ENCODE data around the gene CYP26A1. TPM values are rescaled to one million over a fixed set of nuclear protein-coding genes. Genes with fewer than 3 reads are reported as not detected.

The CYP26A1 gene
- total RNA-seq, 1 donor from 2014 or later: 0.18 TPM

DNA sequence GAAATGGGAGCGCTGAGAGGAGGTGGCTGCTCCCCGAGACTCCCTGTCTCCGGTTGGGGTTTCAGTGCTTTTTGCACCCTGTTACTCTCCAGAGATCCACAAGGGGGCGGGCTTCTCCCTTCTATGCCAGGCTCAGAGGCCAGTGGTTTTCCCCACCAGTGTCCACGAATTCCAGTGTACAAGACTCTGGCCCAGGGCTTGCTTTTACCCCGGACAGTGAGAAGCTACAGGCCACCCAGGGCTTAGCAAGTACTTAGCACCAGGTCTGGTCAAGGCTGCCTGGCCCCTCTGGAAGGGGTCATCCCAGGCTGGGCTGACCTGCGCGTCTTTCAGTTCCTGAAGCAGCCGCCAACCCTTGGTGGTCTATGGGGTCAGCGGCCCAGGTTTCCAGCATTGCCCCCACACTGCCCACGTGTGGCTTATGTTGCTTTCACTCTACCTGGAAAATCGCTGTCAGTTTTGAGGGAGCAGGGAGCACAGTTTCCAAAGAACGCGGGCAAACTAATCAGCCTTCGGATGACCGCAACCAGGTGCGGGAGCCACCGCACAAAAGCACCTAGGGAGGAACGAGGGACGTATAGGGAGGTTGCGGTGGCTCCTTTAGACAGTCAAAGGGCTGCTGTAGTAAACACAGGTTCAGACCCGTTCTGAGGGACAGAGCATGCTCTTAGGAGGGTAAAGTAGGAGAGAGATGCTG, 6.8 kb downstream of the CYP26A1 start:
- Mint-ChIP-seq H3K36me3 (ENCODE audit: low read depth, unreplicated experiment) (peaks cover 4% of the 10 kb centered on the region), H3K27me3 (ENCODE audit: low read depth, unreplicated experiment) (peaks cover 46% of the 10 kb centered on the region), H3K27ac (ENCODE audit: unreplicated experiment) (peak overlapping the region; percentile 75), H3K9me3 (ENCODE audit: unreplicated experiment) (peaks cover 4% of the 10 kb centered on the region), H3K4me1 (ENCODE audit: low read depth, unreplicated experiment) (peaks cover 14% of the 10 kb centered on the region), H3K4me3 (ENCODE audit: unreplicated experiment) (no peak overlapping the region)
- TF ChIP-seq EZH2 (IDR thresholded peaks at IDR 0.05; ENCODE audit: insufficient read depth, low read length): no peak
- TF ChIP-seq, protein P1, sequence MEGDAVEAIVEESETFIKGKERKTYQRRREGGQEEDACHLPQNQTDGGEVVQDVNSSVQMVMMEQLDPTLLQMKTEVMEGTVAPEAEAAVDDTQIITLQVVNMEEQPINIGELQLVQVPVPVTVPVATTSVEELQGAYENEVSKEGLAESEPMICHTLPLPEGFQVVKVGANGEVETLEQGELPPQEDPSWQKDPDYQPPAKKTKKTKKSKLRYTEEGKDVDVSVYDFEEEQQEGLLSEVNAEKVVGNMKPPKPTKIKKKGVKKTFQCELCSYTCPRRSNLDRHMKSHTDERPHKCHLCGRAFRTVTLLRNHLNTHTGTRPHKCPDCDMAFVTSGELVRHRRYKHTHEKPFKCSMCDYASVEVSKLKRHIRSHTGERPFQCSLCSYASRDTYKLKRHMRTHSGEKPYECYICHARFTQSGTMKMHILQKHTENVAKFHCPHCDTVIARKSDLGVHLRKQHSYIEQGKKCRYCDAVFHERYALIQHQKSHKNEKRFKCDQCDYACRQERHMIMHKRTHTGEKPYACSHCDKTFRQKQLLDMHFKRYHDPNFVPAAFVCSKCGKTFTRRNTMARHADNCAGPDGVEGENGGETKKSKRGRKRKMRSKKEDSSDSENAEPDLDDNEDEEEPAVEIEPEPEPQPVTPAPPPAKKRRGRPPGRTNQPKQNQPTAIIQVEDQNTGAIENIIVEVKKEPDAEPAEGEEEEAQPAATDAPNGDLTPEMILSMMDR (IDR thresholded peaks at IDR 0.05; ENCODE audit: insufficient read depth, low read depth, low read length): peak; percentile 70
- peaks cover 10% of the 10 kb centered on the region for H3K4me1 ChIP-seq (ENCODE audit: insufficient read depth, low read length)
- no peak overlapping the region for H3K4me3 ChIP-seq (ENCODE audit: insufficient read depth, low read depth, low read length)
- no peaks in the 10 kb centered on the region for H3K36me3 ChIP-seq (ENCODE audit: insufficient read depth, low read length)
- no peaks in the 10 kb centered on the region for H3K9me3 ChIP-seq (ENCODE audit: insufficient read depth, low read depth, low read length)
- H3K27ac ChIP-seq (ENCODE audit: low read depth, low read length): no peak overlapping the region
- H2AFZ ChIP-seq (ENCODE audit: low read depth, low read length): peak overlapping the region; percentile 60
- peaks cover 33% of the 10 kb centered on the region for H3K27me3 ChIP-seq (ENCODE audit: insufficient read depth, low read length)
- peak; percentile 36 for DNase-seq (ENCODE audit: low read depth)
- no peaks in the 10 kb centered on the region for H4K20me1 ChIP-seq (ENCODE audit: insufficient read depth, low read length)
- FAIRE-seq: no peak
- H3K9ac ChIP-seq (ENCODE audit: low read length): peak overlapping the region; percentile 48
- peak overlapping the region; percentile 55 for H3K4me2 ChIP-seq (ENCODE audit: low read length)
- no peaks in the 10 kb centered on the region for H3K79me2 ChIP-seq (ENCODE audit: insufficient read depth, low read length)

DNA sequence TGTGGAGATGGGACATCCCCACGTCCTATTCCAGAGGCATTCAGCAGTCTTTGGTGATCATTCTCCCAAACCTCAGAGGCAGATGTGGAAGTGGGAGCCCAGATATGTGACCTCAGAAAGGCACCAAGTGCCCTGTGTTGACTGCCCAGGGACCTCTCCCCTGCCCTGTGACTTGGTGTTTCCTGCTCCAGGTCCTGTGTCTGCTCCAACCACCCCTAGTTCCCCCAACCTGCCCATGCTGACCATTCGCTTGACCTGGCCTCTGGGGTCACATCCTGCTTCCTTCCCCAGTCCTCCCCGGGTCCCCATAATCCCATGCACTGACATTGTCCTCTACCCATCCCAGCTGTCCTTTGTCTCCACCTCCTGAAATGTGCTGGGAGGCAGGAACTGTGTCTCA, 7.6 kb downstream of the CYP26A1 start:
- Histone ChIP-seq H3K9ac (ENCODE audit: low read length) (no peak overlapping the region), H3K79me2 (ENCODE audit: insufficient read depth, low read length) (no peaks in the 10 kb centered on the region), H3K4me1 (ENCODE audit: insufficient read depth, low read length) (peaks cover 7% of the 10 kb centered on the region), H3K27me3 (ENCODE audit: insufficient read depth, low read length) (peaks cover 26% of the 10 kb centered on the region), H3K27ac (ENCODE audit: low read depth, low read length) (no peak overlapping the region), H3K9me3 (ENCODE audit: insufficient read depth, low read depth, low read length) (no peaks in the 10 kb centered on the region), H3K4me2 (ENCODE audit: low read length) (peak overlapping the region; percentile 33), H2AFZ (ENCODE audit: low read depth, low read length) (no peak overlapping the region), H4K20me1 (ENCODE audit: insufficient read depth, low read length) (no peaks in the 10 kb centered on the region), H3K4me3 (ENCODE audit: insufficient read depth, low read depth, low read length) (no peak overlapping the region), H3K36me3 (ENCODE audit: insufficient read depth, low read length) (no peaks in the 10 kb centered on the region)
- Mint-ChIP-seq H3K36me3 (ENCODE audit: low read depth, unreplicated experiment) (peaks cover 4% of the 10 kb centered on the region), H3K4me1 (ENCODE audit: low read depth, unreplicated experiment) (peaks cover 14% of the 10 kb centered on the region), H3K27ac (ENCODE audit: unreplicated experiment) (peak overlapping the region; percentile 64), H3K27me3 (ENCODE audit: low read depth, unreplicated experiment) (peaks cover 44% of the 10 kb centered on the region), H3K9me3 (ENCODE audit: unreplicated experiment) (peaks cover 4% of the 10 kb centered on the region), H3K4me3 (ENCODE audit: unreplicated experiment) (no peak overlapping the region)
- TF ChIP-seq, protein P1 (IDR thresholded peaks at IDR 0.05; ENCODE audit: insufficient read depth, low read depth, low read length): no peak
- no peak for TF ChIP-seq EZH2 (IDR thresholded peaks at IDR 0.05; ENCODE audit: insufficient read depth, low read length)
- no peak for FAIRE-seq
- no peak for DNase-seq (ENCODE audit: low read depth)

DNA sequence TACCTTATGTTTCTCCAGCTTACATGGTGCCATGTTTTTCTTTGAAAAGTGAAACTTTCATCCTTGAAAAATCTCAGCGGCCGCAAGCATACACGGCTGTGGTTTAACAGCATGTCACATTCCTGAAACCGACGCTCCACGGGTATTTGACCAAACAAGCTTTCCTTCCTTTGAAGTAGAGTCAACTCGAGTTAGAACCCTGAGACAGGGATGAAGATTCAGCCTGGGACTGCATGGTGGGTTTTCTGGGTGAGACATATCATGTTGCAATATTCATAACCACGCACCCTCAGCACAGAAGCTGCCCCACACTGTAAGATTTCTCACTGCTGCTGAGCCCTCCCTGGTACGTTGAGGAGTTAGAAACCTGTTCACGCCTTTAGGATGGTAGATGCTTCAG, 8.1 kb downstream of the CYP26A1 start:
- H3K27me3 Mint-ChIP-seq (ENCODE audit: low read depth, unreplicated experiment): peaks cover 43% of the 10 kb centered on the region
- no peak overlapping the region for H3K4me3 ChIP-seq (ENCODE audit: insufficient read depth, low read depth, low read length)
- H3K4me3 Mint-ChIP-seq (ENCODE audit: unreplicated experiment): no peak overlapping the region
- no peaks in the 10 kb centered on the region for H3K9me3 ChIP-seq (ENCODE audit: insufficient read depth, low read depth, low read length)
- H2AFZ ChIP-seq (ENCODE audit: low read depth, low read length): no peak overlapping the region
- H3K27ac ChIP-seq (ENCODE audit: low read depth, low read length): no peak overlapping the region
- DNase-seq (ENCODE audit: low read depth) (peak; percentile 62), FAIRE-seq (no peak)
- peaks cover 4% of the 10 kb centered on the region for H3K9me3 Mint-ChIP-seq (ENCODE audit: unreplicated experiment)
- peak overlapping the region; percentile 64 for H3K27ac Mint-ChIP-seq (ENCODE audit: unreplicated experiment)
- peaks cover 10% of the 10 kb centered on the region for H3K4me1 Mint-ChIP-seq (ENCODE audit: low read depth, unreplicated experiment)
- H3K27me3 ChIP-seq (ENCODE audit: insufficient read depth, low read length): peaks cover 22% of the 10 kb centered on the region
- TF ChIP-seq EZH2 (IDR thresholded peaks at IDR 0.05; ENCODE audit: insufficient read depth, low read length): no peak
- TF ChIP-seq, protein P1 (IDR thresholded peaks at IDR 0.05; ENCODE audit: insufficient read depth, low read depth, low read length): no peak
- no peaks in the 10 kb centered on the region for H4K20me1 ChIP-seq (ENCODE audit: insufficient read depth, low read length)
- no peaks in the 10 kb centered on the region for H3K36me3 ChIP-seq (ENCODE audit: insufficient read depth, low read length)
- peaks cover 4% of the 10 kb centered on the region for H3K36me3 Mint-ChIP-seq (ENCODE audit: low read depth, unreplicated experiment)
- peaks cover 7% of the 10 kb centered on the region for H3K4me1 ChIP-seq (ENCODE audit: insufficient read depth, low read length)
- H3K4me2 ChIP-seq (ENCODE audit: low read length): peak overlapping the region; percentile 33
- no peak overlapping the region for H3K9ac ChIP-seq (ENCODE audit: low read length)
- no peaks in the 10 kb centered on the region for H3K79me2 ChIP-seq (ENCODE audit: insufficient read depth, low read length)

Measured in astrocyte (in vitro differentiated cells and primary cell).